Endothelial cell of umbilical vein (primary cell): ENCODE results near the gene AKNA. TPM values are rescaled to one million over a fixed set of nuclear protein-coding genes. Genes with fewer than 3 reads are reported as not detected.

Experiments used
- BruUV-seq: library from RNA; stranded (reverse); fragments of 400-500 nt; replicated peaks from 2 replicates; lab custom pipeline; 2021; lab: Mats Ljungman, UMichigan
- CTCF ChIA-PET: fragments of 300-600, 350-600 bp; sonication (Branson Sonifier 250); formaldehyde crosslinking; loops from one replicate; lab custom pipeline; 2021; ENCODE audit warnings: antibody characterized with exemption, inconsistent platforms; lab: Charles Lee
- POLR2A ChIA-PET: fragments of 300-600, 350-600 bp; sonication (Branson Sonifier 250); formaldehyde crosslinking; loops from one replicate; lab custom pipeline; 2021; ENCODE audit warnings: antibody characterized with exemption, inconsistent platforms; lab: Charles Lee
- DNase-seq: peaks from one replicate; pipeline ENCODE4 v3.0.0-alpha.2; 2011; ENCODE audit warnings: low read depth, low spot score
- FAIRE-seq: peaks from 2 replicates; lab custom pipeline; 2011; peaks lifted over from hg19 to GRCh38; lab: Jason Lieb, UNC
- H2AFZ ChIP-seq: 2 replicates; pipeline ENCODE4 v1.6.0; 2012; ENCODE audit warnings: low read depth, low read length, control low read depth, inconsistent platforms
- H3K27ac ChIP-seq: 2 replicates; pipeline ENCODE4 v1.5.1; 2011; ENCODE audit warnings: low read depth, mild to moderate bottlenecking, control low read depth, low read length, moderate library complexity; ENCODE audit not compliant: insufficient read depth
- H3K27me3 ChIP-seq, 2 experiments: 2 replicates each; pipeline versions ENCODE4 v1.6.0 to v1.6.1; 2011; ENCODE audit warnings: low read length in 2 of 2, mixed read lengths in 1 of 2; ENCODE audit not compliant: control insufficient read depth in 2 of 2, insufficient read depth in 2 of 2
- H3K36me3 ChIP-seq, 2 experiments: 2 replicates in 1 of 2; 3 replicates in 1 of 2; pipeline ENCODE4 v1.5.1; 2011; ENCODE audit warnings: low read length in 2 of 2, mild to moderate bottlenecking in 1 of 2, moderate library complexity in 1 of 2; ENCODE audit not compliant: control insufficient read depth in 2 of 2, insufficient read depth in 2 of 2; ENCODE audit errors: extremely low read depth in 1 of 2
- H3K4me1 ChIP-seq: 3 replicates; pipeline ENCODE4 v1.5.1; 2011; ENCODE audit warnings: mild to moderate bottlenecking, low read length; ENCODE audit not compliant: control insufficient read depth, insufficient read depth; ENCODE audit errors: extremely low read depth
- H3K4me2 ChIP-seq: 2 replicates; pipeline ENCODE4 v1.6.1; 2011; ENCODE audit warnings: low read length, control low read depth, mixed read lengths; ENCODE audit not compliant: insufficient read depth
- H3K4me3 ChIP-seq, 3 experiments: fragments of 200-600 bp in 1 of 3; sonication (generic), shearing (Covaris generic) in 1 of 3; replicated peaks in 1 of 3; 2 replicates each; pipeline ENCODE4 v1.5.1; 2011 to 2016; ENCODE audit warnings: control low read depth in 3 of 3, low read length in 3 of 3, mild to moderate bottlenecking in 2 of 3, inconsistent platforms in 1 of 3, low read depth in 1 of 3, moderate library complexity in 1 of 3; ENCODE audit not compliant: insufficient read depth in 1 of 3
- H3K79me2 ChIP-seq: 2 replicates; pipeline ENCODE4 v1.6.0; 2012; ENCODE audit warnings: low read length, inconsistent platforms; ENCODE audit not compliant: control insufficient read depth, insufficient read depth
- H3K9ac ChIP-seq: replicated peaks from 2 replicates; pipeline ENCODE3; 2011; ENCODE audit warnings: low read length, control low read depth; ENCODE audit not compliant: insufficient read depth; ENCODE audit errors: extremely low read depth
- H3K9me1 ChIP-seq: replicated peaks from 3 replicates; pipeline ENCODE4 v1.6.0; 2011; ENCODE audit warnings: mild to moderate bottlenecking, low read length; ENCODE audit not compliant: control insufficient read depth, insufficient read depth; ENCODE audit errors: extremely low read depth
- H3K9me3 ChIP-seq: replicated peaks from 2 replicates; pipeline ENCODE4 v1.5.1; 2012; ENCODE audit warnings: low read length, inconsistent platforms; ENCODE audit not compliant: control insufficient read depth, insufficient read depth
- H4K20me1 ChIP-seq: replicated peaks from 2 replicates; pipeline ENCODE3; 2011; ENCODE audit warnings: mild to moderate bottlenecking, low read length; ENCODE audit not compliant: control insufficient read depth, insufficient read depth; ENCODE audit errors: extremely low read depth
- CTCF ChIP-seq, 2 donors: IDR thresholded peaks; 1 replicate in 1 of 2; 2 replicates in 1 of 2; pipeline ENCODE4 v1.5.1; 2011; ENCODE audit warnings: low read length in 2 of 2, mild to moderate bottlenecking in 2 of 2, moderate library complexity in 2 of 2, control low read depth in 1 of 2, inconsistent platforms in 1 of 2, low read depth in 1 of 2; ENCODE audit not compliant: insufficient read depth in 1 of 2; ENCODE audit errors: extremely low read depth in 1 of 2
- EZH2 ChIP-seq: IDR thresholded peaks from 2 replicates; pipeline ENCODE4 v1.6.1; 2012; ENCODE audit warnings: borderline replicate concordance, low read depth, mild to moderate bottlenecking, moderate library complexity, low read length, inconsistent platforms; ENCODE audit not compliant: severe bottlenecking
- FOS ChIP-seq: IDR thresholded peaks from 2 replicates; pipeline ENCODE4 v1.6.1; 2011; ENCODE audit warnings: mild to moderate bottlenecking, low read length, moderate library complexity, borderline replicate concordance; ENCODE audit not compliant: insufficient read depth
- GATA2 ChIP-seq: IDR thresholded peaks from 2 replicates; pipeline ENCODE4 v1.7.0; 2011; ENCODE audit warnings: low read depth, mild to moderate bottlenecking, moderate library complexity, mixed read lengths, low read length; ENCODE audit not compliant: insufficient read length, insufficient read depth
- JUN ChIP-seq: IDR thresholded peaks from 2 replicates; pipeline ENCODE4 v1.6.1; 2011; ENCODE audit warnings: borderline replicate concordance, low read depth; ENCODE audit not compliant: insufficient read length, insufficient read depth
- MAX ChIP-seq: IDR thresholded peaks from 2 replicates; pipeline ENCODE4 v1.6.1; 2011; ENCODE audit not compliant: insufficient read depth, insufficient read length
- MYC ChIP-seq: IDR thresholded peaks from one replicate; pipeline ENCODE4 v1.6.1; 2011; ENCODE audit warnings: mild to moderate bottlenecking, low read depth, low read length
- POLR2A ChIP-seq: IDR thresholded peaks from 2 replicates; pipeline ENCODE4 v1.6.1; 2012; ENCODE audit warnings: low read depth, mild to moderate bottlenecking, control low read depth, low read length
- POLR2AphosphoS5 ChIP-seq: IDR thresholded peaks from 2 replicates; pipeline ENCODE4 v1.6.1; 2012; ENCODE audit warnings: low read depth, mild to moderate bottlenecking, control low read depth, low read length, moderate library complexity; ENCODE audit not compliant: insufficient read depth
- dilution Hi-C: fragments of 300-500 bp; cut with MboI; formaldehyde crosslinking; loops from one replicate; pipeline ENCODE4 v1.15.0; 2019; ENCODE audit warnings: low sequenced_read_pairs; ENCODE audit not compliant: extremely low pct_ligation_motif_present
- intact Hi-C: fragments of 100-400 bp; cut with micrococcal nuclease; formaldehyde crosslinking; loops from one replicate; pipeline ENCODE4 v1.10.0; 2022
- polyA plus RNA-seq, 4 experiments: library from polyadenylated mRNA; depleted of rRNA in 3 of 4; stranded (reverse) in 3 of 4; unstranded in 1 of 4; fragments of >200 nt; gene quantifications; 2 replicates each; pipeline versions ENCODE4 v1.2.1 to v1.2.3, GENCODE V29; 2011 to 2012; ENCODE audit warnings: missing spikeins in 1 of 4
- total RNA-seq: library from RNA; stranded (reverse); gene quantifications from 2 replicates; pipeline ENCODE4 v1.2.3, GENCODE V29; 2021

The AKNA gene
- total and polyA plus RNA-seq, 2 donors (not counting 3 experiments of a cell fraction or from before 2014, with no cell fraction given) = 11.3 to 22.4 TPM

GRCh38 chr9:114429488-114429887 lies 41.7 kb upstream of the AKNA start:
- TF ChIP-seq JUN (no peak), FOS (no peak), POLR2A (no peak), MAX (no peak), EZH2 (no peak), POLR2AphosphoS5 (no peak), MYC (no peak), GATA2 (no peak), CTCF (IDR thresholded peaks at IDR 0.05; ENCODE audit: extremely low read depth in 1 of 2, insufficient read depth in 1 of 2, low read depth in 1 of 2, low read length in 2 of 2) (no peak)
- POLR2A ChIA-PET = no interaction called here
- Histone ChIP-seq H3K27me3 (peaks cover 3 to 4% of the 10 kb centered on the region in 2 experiments), H2AFZ (no peak overlapping the region), H3K79me2 (no peaks in the 10 kb centered on the region), H3K4me3 (no peak overlapping the region), H3K4me1 (no peaks in the 10 kb centered on the region), H3K36me3 (no peaks in the 10 kb centered on the region), H3K9ac (no peak overlapping the region), H3K4me2 (no peak overlapping the region), H3K9me1 (no peaks in the 10 kb centered on the region), H4K20me1 (no peaks in the 10 kb centered on the region), H3K27ac (no peak overlapping the region), H3K9me3 (no peaks in the 10 kb centered on the region)
- CTCF ChIA-PET = interaction anchor here (1.0 to 10.9 kb wide), 4 partner anchors 24 to 321 kb away, joined by 3 to 159 read pairs (median 6); no protein-coding TSS in a partner anchor
- intact Hi-C loops (no loop called here), dilution Hi-C loops (no loop called here)
- FAIRE-seq (no peak), DNase-seq (no peak)
- no TSS peak for BruUV-seq
